Stimulated activated naive B cell treated with anti-CD40 and anti-IgM and Interleukin-4, amounts not matched to agents 10 μg/mL and 1 μg/mL and 100 μg/mL, for 72 hours (primary cell): ENCODE results near the gene SDK1.

Source experiments
- ATAC-seq, 2 donors: fragments of 150-1000 bp; cut with Tn5 transposase; replicated peaks; 2 replicates each; pipeline ENCODE4 v1.10.0; 2021; ENCODE audit warnings: moderate library complexity in 1 of 2
- DNase-seq: peaks from one replicate; pipeline ENCODE4 v3.0.0; 2021
- H3K27ac Mint-ChIP-seq: one replicate; pipeline ENCODE4 v1.8.0; 2022; ENCODE audit warnings: mild to moderate bottlenecking, mixed read lengths
- H3K27me3 Mint-ChIP-seq, 2 donors: one replicate each; pipeline ENCODE4 v1.8.0; 2022; ENCODE audit warnings: mixed read lengths in 2 of 2
- H3K36me3 Mint-ChIP-seq, 2 donors: one replicate each; pipeline ENCODE4 v1.8.0; 2022; ENCODE audit warnings: mixed read lengths in 2 of 2, mild to moderate bottlenecking in 1 of 2
- H3K4me1 Mint-ChIP-seq, 2 donors: one replicate each; pipeline ENCODE4 v1.8.0; 2022; ENCODE audit warnings: mixed read lengths in 2 of 2, mild to moderate bottlenecking in 1 of 2
- H3K4me3 Mint-ChIP-seq, 2 donors: one replicate each; pipeline ENCODE4 v1.8.0; 2022; ENCODE audit warnings: mild to moderate bottlenecking in 2 of 2, mixed read lengths in 2 of 2, moderate library complexity in 1 of 2
- H3K9me3 Mint-ChIP-seq, 2 donors: one replicate each; pipeline ENCODE4 v1.8.0; 2022; ENCODE audit warnings: mixed read lengths in 2 of 2, mild to moderate bottlenecking in 1 of 2

SDK1 gene

DNA sequence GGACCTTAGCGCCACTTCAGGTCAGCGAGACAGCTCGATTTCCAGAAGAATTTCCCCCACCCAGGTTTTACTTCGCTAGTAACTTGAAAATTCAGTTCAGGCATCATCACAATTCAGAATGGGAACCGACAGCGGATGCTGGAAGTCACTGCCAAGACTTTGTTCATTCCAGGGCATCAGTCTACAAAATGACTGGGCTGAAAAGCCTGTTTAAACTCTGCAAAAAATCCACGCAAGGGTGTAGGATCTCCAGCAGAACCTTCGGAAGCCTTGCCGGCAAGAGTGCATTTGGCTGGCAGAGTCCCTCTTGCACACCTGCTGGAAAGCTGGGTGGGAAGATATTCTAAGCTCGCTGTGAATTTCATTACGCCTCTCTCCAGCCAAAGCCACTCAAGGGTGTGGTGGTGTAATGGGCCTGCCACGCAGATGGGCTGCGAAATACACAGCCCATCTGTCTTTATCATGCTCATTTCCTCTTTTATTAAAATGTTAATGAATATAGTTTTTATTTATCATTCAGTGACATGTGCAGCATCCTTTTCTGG is 709.1 kb downstream of the SDK1 start:
- ATAC-seq (no peak), DNase-seq (no peak)
- Mint-ChIP-seq H3K9me3 (peaks cover 2 to 4% of the 10 kb centered on the region in 2 donors), H3K36me3 (no peaks in the 10 kb centered on the region), H3K27ac (no peak overlapping the region), H3K4me1 (no peaks in the 10 kb centered on the region), H3K4me3 (no peak overlapping the region), H3K27me3 (peaks cover 17 to 26% of the 10 kb centered on the region in 2 donors)

DNA sequence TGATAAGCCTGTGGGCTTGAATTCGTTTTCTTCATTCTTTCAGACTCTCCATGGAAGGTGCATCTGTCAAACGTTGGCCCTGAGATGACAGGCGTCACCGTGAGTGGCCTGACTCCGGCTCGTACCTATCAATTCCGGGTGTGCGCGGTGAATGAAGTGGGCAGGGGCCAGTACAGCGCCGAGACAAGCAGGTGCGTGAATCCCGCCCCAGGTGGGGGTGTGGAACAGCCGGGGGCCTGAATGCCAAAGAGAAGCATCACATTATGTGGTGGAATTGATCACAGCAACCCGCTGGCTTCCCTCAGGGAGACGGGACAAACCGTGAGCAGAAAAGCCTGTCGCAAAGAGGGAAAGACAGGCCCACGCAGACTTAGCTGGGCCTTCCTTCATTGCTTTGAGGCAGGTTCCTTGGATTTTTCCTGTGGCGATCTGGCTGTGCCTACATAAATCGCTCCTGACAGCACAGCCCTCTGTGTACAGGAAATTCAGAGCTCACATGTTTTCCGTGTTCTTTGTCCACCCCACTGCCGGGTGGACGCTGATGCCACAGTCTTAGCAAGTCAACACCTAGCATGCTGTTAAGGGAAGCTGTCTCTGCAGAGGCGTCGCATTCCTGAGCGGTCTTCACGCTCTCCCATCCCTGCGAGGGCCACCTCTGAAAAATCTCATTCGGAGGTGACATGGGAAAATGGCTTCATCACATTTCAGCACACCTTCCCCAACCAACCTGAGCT is 710.0 kb downstream of the SDK1 start:
- Mint-ChIP-seq H3K27me3 (peaks cover 17 to 33% of the 10 kb centered on the region in 2 donors), H3K4me1 (no peaks in the 10 kb centered on the region), H3K9me3 (peaks cover 2 to 4% of the 10 kb centered on the region in 2 donors), H3K4me3 (no peak overlapping the region), H3K36me3 (no peaks in the 10 kb centered on the region), H3K27ac (no peak overlapping the region)
- no peak for DNase-seq
- ATAC-seq, result no peak

DNA sequence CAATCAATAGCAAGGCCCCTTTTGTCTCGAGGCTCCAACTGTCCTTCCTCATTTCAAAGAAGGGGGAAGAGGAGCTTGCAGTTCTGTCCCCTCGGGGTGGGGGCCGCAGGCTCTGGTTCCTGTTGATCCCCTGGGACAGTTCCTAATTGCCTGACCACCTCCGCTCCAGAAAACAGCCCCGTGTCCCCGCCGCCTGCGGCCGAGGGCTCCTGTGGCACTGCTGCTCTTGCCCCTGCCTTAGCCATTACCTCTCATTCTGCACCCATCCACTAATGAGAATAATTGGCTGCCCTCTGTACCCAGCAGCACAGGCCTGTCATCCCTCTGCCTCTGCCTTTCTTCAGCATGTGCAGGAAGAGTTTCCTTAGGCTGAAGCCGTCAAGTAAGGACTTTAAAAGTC is 712.7 kb downstream of the SDK1 start:
- ATAC-seq, result no peak

GRCh38 chr7:4014346-4015050 is 713.4 kb downstream of the SDK1 start:
- Mint-ChIP-seq H3K4me1 (no peaks in the 10 kb centered on the region), H3K27me3 (peaks cover 13 to 29% of the 10 kb centered on the region in 2 donors), H3K36me3 (peaks cover 3 to 8% of the 10 kb centered on the region in 2 donors), H3K9me3 (peaks cover 15 to 18% of the 10 kb centered on the region in 2 donors), H3K4me3 (no peak overlapping the region), H3K27ac (no peak overlapping the region)
- ATAC-seq (no peak), DNase-seq (no peak)

More for the DNA sequence above, 712.7 kb downstream of the SDK1 start:
- Mint-ChIP-seq H3K27me3 (peaks cover 13 to 29% of the 10 kb centered on the region in 2 donors), H3K4me1 (no peaks in the 10 kb centered on the region), H3K9me3 (peaks cover 10 to 13% of the 10 kb centered on the region in 2 donors), H3K36me3 (peaks cover 3 to 4% of the 10 kb centered on the region in 2 donors), H3K4me3 (no peak overlapping the region), H3K27ac (no peak overlapping the region)
- DNase-seq, result no peak

DNA sequence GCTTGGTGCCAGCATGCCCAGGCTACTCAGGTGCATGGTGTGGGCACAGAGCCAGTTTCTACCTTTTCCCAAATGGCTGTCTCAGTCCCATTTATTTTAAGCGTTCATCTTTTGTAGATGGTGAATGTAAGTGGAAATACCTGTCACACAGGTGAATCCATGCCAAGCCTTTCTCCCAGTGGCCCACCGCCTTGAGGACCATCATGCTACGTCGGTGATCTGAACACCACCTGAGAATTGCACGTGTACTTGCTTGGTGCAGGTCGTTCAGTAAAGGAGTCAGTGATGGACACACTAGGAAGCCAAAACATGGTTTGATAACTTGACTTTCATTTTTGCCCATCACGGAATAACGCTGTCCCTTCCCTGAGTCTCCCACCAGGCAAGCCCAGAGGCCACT is 714.3 kb downstream of the SDK1 start:
- ATAC-seq (no peak), DNase-seq (no peak)
- Mint-ChIP-seq H3K4me1 (no peaks in the 10 kb centered on the region), H3K9me3 (peaks cover 18 to 22% of the 10 kb centered on the region in 2 donors), H3K4me3 (no peak overlapping the region), H3K27me3 (peaks cover 13 to 29% of the 10 kb centered on the region in 2 donors), H3K27ac (no peak overlapping the region), H3K36me3 (peaks cover 7 to 14% of the 10 kb centered on the region in 2 donors)

DNA sequence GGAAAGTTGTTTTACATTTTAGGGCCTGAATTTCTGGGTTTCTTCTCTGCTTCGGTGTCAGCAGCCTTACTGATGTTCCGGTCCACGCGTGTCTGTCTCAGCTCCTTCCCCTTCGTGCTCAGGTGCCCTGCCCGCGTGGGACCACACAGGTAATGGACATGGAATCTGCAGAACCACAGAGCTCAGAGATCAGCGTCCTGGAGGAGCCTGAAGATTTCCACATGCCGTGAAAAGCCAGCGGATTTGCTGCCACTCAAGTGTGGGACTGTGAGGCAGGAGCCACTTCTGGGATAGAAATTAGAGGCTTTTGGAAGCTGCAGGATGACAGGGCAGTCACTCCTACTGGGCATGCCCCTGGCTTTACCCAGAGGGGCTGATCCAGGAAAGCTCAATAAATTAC is 714.9 kb downstream of the SDK1 start:
- Mint-ChIP-seq H3K9me3 (peaks cover 20 to 24% of the 10 kb centered on the region in 2 donors), H3K36me3 (peaks cover 7 to 17% of the 10 kb centered on the region in 2 donors), H3K27me3 (peaks cover 16 to 32% of the 10 kb centered on the region in 2 donors), H3K27ac (no peak overlapping the region), H3K4me1 (no peaks in the 10 kb centered on the region), H3K4me3 (no peak overlapping the region)
- no peak for DNase-seq
- ATAC-seq, result no peak

DNA sequence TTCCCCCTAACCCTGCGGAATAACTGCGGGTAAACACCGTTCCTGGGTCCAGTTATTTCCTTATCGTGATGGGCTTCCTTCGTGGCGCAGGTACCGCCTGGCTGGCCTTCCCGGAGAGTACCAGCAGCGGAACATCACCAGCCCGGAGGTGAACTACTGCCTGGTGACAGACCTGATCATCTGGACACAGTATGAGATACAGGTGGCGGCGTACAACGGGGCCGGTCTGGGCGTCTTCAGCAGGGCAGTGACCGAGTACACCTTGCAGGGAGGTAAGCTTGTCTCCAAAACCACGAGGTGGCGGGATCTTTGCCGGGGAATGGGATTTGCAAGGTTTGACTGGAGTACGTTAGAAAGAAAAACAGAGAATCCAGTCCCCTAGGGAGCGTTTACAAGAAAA is 716.0 kb downstream of the SDK1 start:
- DNase-seq, result no peak
- ATAC-seq, result no peak
- Mint-ChIP-seq H3K27me3 (peaks cover 15 to 31% of the 10 kb centered on the region in 2 donors), H3K27ac (no peak overlapping the region), H3K9me3 (peaks cover 22 to 25% of the 10 kb centered on the region in 2 donors), H3K4me3 (no peak overlapping the region), H3K4me1 (no peaks in the 10 kb centered on the region), H3K36me3 (peaks cover 7 to 20% of the 10 kb centered on the region in 2 donors)

DNA sequence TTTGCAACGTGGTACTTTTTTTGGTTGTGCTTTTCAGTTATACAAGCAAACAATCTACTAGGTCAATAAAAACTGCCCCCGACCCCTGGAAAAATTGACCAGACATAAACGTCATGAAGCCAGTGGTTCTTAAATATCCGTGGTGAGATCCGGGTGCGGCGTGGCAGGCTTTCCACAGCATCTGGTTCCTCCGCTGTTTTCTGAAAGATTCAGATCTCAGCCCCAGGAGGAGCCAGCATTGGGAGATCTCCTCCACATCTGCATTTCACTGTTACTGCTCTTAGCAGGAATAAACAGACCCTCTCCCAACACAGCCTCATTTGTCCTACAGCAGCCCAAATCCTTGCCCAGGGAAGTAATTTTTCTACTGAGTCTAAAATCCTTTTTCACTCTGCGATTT is 716.7 kb downstream of the SDK1 start:
- Mint-ChIP-seq H3K4me3 (no peak overlapping the region), H3K4me1 (no peaks in the 10 kb centered on the region), H3K27ac (no peak overlapping the region), H3K27me3 (peaks cover 12 to 28% of the 10 kb centered on the region in 2 donors), H3K9me3 (peaks cover 22% of the 10 kb centered on the region in 2 donors), H3K36me3 (peaks cover 7 to 20% of the 10 kb centered on the region in 2 donors)
- no peak for ATAC-seq
- no peak for DNase-seq

- no peak overlapping the region for H3K4me3 Mint-ChIP-seq
- no peak for DNase-seq
- no peaks in the 10 kb centered on the region for H3K4me1 Mint-ChIP-seq
- no peak for ATAC-seq
- H3K27ac Mint-ChIP-seq, result no peak overlapping the region
- peaks cover 8 to 23% of the 10 kb centered on the region in 2 donors for H3K27me3 Mint-ChIP-seq
- peaks cover 22% of the 10 kb centered on the region in 2 donors for H3K9me3 Mint-ChIP-seq
- H3K36me3 Mint-ChIP-seq, result peaks cover 7 to 20% of the 10 kb centered on the region in 2 donors
Measured at GRCh38 chr7:4018601-4019316, 717.7 kb downstream of the SDK1 start.

DNA sequence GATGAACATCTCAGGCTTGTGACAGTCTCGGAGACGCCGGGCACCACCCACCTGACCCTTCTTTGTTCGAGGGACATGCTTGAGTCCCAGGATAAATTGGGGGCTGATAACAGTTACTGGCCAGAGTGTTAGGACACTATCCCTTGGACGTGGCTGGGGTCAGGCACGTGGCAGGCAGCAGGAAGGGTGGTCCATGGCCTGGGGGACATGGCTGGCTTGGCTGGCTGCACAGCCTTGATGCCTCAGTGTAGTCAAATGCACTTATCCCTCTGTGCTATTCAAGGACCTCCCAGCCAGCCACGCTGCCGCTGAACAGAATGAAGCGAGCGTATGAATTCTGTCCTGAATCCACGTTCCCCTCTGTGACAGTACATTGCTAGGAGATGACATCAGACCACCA is 719.0 kb downstream of the SDK1 start:
- Mint-ChIP-seq H3K27ac (no peak overlapping the region), H3K9me3 (peaks cover 22% of the 10 kb centered on the region in 2 donors), H3K27me3 (peaks cover 5 to 19% of the 10 kb centered on the region in 2 donors), H3K4me3 (no peak overlapping the region), H3K4me1 (no peaks in the 10 kb centered on the region), H3K36me3 (peaks cover 7 to 20% of the 10 kb centered on the region in 2 donors)
- no peak for ATAC-seq
- DNase-seq, result no peak

GRCh38 chr7:4021413-4021812 is 720.4 kb downstream of the SDK1 start:
- Mint-ChIP-seq H3K4me3 (no peak overlapping the region), H3K4me1 (no peaks in the 10 kb centered on the region), H3K9me3 (peaks cover 22% of the 10 kb centered on the region in 2 donors), H3K27me3 (peaks cover 5 to 12% of the 10 kb centered on the region in 2 donors), H3K27ac (no peak overlapping the region), H3K36me3 (peaks cover 7 to 20% of the 10 kb centered on the region in 2 donors)
- DNase-seq (no peak), ATAC-seq (no peak)

DNA sequence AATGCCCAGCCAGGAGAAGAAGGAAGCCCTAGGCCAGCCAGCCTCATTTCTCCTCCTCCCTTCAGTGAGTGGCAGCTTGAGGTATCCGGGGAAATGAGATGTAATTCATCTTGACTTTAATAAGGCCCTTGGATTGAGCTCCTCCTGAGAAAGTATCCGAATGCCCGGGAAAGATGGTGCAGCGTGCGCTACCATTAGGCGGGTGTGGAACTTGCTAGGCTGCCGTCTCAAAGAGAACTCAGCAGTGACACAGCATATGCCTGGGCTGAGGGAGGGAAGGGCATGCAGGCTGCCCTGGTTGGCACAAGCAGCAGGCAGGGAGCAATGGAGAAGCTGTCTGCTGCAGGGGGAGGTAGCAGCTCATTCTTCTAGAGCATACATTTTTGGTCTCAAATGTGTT is 721.2 kb downstream of the SDK1 start:
- Mint-ChIP-seq H3K4me1 (no peaks in the 10 kb centered on the region), H3K4me3 (no peak overlapping the region), H3K27ac (no peak overlapping the region), H3K36me3 (peaks cover 7 to 20% of the 10 kb centered on the region in 2 donors), H3K27me3 (peaks cover 5 to 7% of the 10 kb centered on the region in 2 donors), H3K9me3 (peaks cover 19 to 22% of the 10 kb centered on the region in 2 donors)
- DNase-seq (no peak), ATAC-seq (no peak)

DNA sequence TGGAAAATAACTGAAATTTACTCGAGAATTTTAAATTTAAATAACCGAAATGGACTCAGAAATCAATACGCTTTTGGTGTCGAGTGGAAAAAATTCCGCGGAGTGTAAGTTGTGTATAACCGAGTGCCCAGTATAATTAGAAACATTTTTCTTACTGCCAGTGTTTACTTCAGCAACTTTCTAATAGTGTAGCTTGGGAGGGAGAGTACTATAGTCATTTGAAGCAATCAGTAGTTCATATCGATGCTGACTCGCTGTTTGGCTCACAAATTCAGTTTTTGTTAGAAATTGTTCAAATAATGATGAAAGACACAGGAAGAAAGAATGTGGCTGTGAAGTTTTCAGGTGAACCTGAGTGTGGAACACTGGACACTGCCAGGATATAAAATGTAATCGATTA is 722.5 kb downstream of the SDK1 start:
- Mint-ChIP-seq H3K9me3 (peaks cover 16 to 17% of the 10 kb centered on the region in 2 donors), H3K4me3 (no peak overlapping the region), H3K27ac (no peak overlapping the region), H3K4me1 (no peaks in the 10 kb centered on the region), H3K27me3 (peaks cover 5 to 12% of the 10 kb centered on the region in 2 donors), H3K36me3 (peaks cover 6 to 19% of the 10 kb centered on the region in 2 donors)
- DNase-seq (no peak), ATAC-seq (no peak)

- Mint-ChIP-seq H3K27me3 (peaks cover 5 to 15% of the 10 kb centered on the region in 2 donors), H3K27ac (no peak overlapping the region), H3K4me1 (no peaks in the 10 kb centered on the region), H3K4me3 (no peak overlapping the region), H3K36me3 (peaks cover 4 to 16% of the 10 kb centered on the region in 2 donors), H3K9me3 (peaks cover 11 to 12% of the 10 kb centered on the region in 2 donors)
- DNase-seq, result no peak
- ATAC-seq, result no peak
Measured at GRCh38 chr7:4024133-4024532, 723.1 kb downstream of the SDK1 start.
